SK-N-MC (cell line): ENCODE measurements around the gene SPATC1L.

Experiments
- DNase-seq: peaks from one replicate; pipeline ENCODE4 v3.0.0-alpha.2; 2011; ENCODE audit warnings: low read depth, low spot score
- H3K27ac ChIP-seq: fragments of 200-600 bp; sonication (generic); 2 replicates; pipeline ENCODE4 v1.5.1; 2016; ENCODE audit warnings: mixed run types
- H3K36me3 ChIP-seq: fragments of 200-600 bp; sonication (generic); 2 replicates; pipeline ENCODE4 v1.6.1; 2017; ENCODE audit warnings: antibody characterized with exemption, low read length, mixed read lengths; ENCODE audit not compliant: insufficient read depth
- H3K4me3 ChIP-seq: fragments of 200-600 bp; sonication (generic); 2 replicates; pipeline ENCODE4 v1.5.1; 2016
- H3K9ac ChIP-seq: fragments of 200-600 bp; sonication (generic); 2 replicates; pipeline ENCODE4 v1.8.0; 2017; ENCODE audit warnings: mixed run types, mixed read lengths; ENCODE audit not compliant: insufficient read length
- H3K9me3 ChIP-seq: fragments of 200-600 bp; sonication (generic); 2 replicates; pipeline ENCODE4 v1.6.1; 2017; ENCODE audit warnings: low read depth, mild to moderate bottlenecking, antibody characterized with exemption, low read length, moderate library complexity, mixed read lengths
- EZH2 ChIP-seq: fragments of 200-600 bp; sonication (generic); IDR thresholded peaks from one replicate; pipeline ENCODE4 v1.6.1; 2017; ENCODE audit warnings: antibody characterized with exemption
- FOXP2 ChIP-seq: optimal IDR thresholded peaks from 2 replicates; pipeline ENCODE3; 2011; ENCODE audit warnings: mild to moderate bottlenecking, moderate library complexity; ENCODE audit not compliant: insufficient read depth; ENCODE audit errors: extremely low read length, control extremely low read depth
- POLR2AphosphoS5 ChIP-seq: IDR thresholded peaks from 2 replicates; pipeline ENCODE4 v1.6.1; 2012; ENCODE audit warnings: mild to moderate bottlenecking, low read depth, low read length, borderline replicate concordance

Gene SPATC1L

DNA sequence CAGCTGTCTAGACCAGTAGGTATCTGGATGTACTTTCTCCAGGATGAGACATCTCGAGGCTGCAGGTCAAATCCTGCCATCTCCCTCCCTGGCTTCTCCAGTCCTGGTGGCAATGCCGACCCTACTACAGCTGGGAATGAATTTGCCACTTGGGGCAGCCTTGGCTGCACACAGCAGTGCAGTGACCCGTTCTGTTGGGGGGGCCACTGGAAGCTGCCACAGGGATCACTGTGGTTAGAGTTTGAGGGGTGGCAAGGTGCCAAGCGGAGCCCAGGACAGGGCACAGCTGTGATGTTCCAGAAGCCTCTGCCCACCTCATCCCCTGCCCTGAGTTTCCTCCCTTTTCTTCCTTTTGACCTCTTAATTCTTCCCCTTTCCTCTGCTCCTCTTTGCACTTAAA, 69.3 kb downstream of the SPATC1L start:
- no peaks in the 10 kb centered on the region for H3K9me3 ChIP-seq
- H3K27ac ChIP-seq = no peak overlapping the region
- peaks cover 17% of the 10 kb centered on the region; the same call in 1 of the 2 replicates for H3K36me3 ChIP-seq
- DNase-seq = no peak
- H3K4me3 ChIP-seq = no peak overlapping the region
- TF ChIP-seq EZH2 (no peak), POLR2AphosphoS5 (no peak), FOXP2 (no peak)
- no peak overlapping the region for H3K9ac ChIP-seq

DNA sequence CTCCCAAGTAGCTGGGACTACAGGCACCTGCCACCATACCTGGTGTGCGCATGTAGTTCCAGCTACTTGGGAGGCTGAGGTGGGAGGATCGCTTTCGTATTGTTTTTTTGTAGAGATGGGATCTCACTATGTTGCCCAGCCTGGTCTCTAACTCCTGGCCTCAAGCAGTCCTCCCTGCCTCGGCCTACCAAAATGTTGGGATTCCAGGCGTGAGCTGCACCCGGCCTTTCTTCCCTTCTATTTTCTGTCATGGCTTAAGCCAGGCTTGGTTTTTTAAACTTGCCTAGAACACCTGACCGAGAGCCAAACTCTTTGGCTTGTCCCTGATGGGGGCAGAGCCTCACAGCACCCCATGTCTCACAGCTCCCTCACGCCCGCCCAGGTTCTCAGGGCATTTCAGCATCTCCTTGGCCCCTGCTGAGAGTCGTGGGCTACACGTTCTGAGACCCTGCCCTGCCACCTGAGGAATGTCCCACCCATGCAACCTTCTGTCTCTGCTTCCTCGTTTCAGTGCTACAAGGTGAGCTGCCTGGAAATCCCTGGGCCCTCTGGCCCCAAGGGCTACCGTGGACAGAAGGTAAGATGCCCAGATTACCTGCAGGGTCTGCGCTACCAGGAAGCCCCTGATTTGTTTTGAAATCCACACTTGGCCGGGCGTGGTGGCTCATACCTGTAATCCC, 70.6 kb downstream of the SPATC1L start:
- DNase-seq = no peak
- no peak overlapping the region for H3K4me3 ChIP-seq
- H3K9me3 ChIP-seq = no peaks in the 10 kb centered on the region
- no peak overlapping the region for H3K9ac ChIP-seq
- no peak overlapping the region for H3K27ac ChIP-seq
- TF ChIP-seq EZH2 (no peak), POLR2AphosphoS5 (no peak), FOXP2 (no peak)
- peaks cover 17% of the 10 kb centered on the region; the same call in 1 of the 2 replicates for H3K36me3 ChIP-seq

DNA sequence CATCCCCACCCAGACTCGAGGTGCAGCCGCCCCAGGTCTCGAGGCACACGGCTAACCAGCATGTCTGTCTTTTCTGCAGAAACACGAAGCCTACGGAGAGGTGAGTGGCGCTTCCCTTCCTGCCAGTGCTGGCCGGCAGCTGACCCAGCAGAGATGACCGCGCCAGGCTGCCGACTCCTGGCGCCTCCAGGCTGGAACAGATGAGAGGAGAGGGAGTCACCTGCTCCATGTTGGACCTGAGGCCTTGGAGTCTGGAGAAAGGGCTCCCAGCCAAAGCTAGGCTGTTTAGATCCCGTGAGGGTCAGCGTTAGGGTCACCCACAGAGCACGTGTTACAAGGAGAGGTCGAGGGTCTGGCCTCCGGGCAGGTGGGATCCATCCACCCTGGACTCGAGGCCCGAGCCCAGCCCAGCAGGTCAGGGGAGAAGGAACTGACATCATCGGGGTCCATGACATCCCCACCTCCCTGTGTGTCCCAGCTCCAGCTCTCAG, 71.5 kb downstream of the SPATC1L start:
- TF ChIP-seq EZH2 (no peak), FOXP2 (no peak), POLR2AphosphoS5 (no peak)
- Histone ChIP-seq H3K4me3 (no peak overlapping the region), H3K36me3 (peaks cover 17% of the 10 kb centered on the region; the same call in 1 of the 2 replicates), H3K9me3 (no peaks in the 10 kb centered on the region), H3K9ac (no peak overlapping the region), H3K27ac (no peak overlapping the region)
- DNase-seq = no peak

DNA sequence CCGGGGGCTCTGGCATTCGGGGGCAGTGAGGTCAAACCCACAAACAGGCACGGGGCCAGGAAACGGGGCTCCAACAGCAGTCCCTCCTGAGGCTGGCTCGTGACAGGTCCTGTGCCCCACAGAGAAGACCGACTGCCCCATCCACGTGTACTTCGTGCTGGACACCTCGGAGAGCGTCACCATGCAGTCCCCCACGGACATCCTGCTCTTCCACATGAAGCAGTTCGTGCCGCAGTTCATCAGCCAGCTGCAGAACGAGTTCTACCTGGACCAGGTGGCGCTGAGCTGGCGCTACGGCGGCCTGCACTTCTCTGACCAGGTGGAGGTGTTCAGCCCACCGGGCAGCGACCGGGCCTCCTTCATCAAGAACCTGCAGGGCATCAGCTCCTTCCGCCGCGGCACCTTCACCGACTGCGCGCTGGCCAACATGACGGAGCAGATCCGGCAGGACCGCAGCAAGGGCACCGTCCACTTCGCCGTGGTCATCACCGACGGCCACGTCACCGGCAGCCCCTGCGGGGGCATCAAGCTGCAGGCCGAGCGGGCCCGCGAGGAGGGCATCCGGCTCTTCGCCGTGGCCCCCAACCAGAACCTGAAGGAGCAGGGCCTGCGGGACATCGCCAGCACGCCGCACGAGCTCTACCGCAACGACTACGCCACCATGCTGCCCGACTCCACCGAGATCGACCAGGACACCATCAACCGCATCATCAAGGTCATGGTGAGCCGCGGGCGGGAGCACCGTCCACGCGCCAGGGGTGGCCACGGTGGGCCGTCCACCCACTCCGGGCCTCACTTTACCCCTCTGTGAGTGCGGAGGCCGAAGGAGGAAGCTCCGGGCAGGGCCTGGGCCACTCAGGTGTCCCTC, 72.2 kb downstream of the SPATC1L start:
- DNase-seq = no peak
- H3K9me3 ChIP-seq = no peaks in the 10 kb centered on the region
- no peak overlapping the region for H3K27ac ChIP-seq
- TF ChIP-seq POLR2AphosphoS5 (no peak), FOXP2 (no peak), EZH2 (no peak)
- peaks cover 17% of the 10 kb centered on the region; the same call in 1 of the 2 replicates for H3K36me3 ChIP-seq
- no peak overlapping the region for H3K9ac ChIP-seq
- no peak overlapping the region for H3K4me3 ChIP-seq

DNA sequence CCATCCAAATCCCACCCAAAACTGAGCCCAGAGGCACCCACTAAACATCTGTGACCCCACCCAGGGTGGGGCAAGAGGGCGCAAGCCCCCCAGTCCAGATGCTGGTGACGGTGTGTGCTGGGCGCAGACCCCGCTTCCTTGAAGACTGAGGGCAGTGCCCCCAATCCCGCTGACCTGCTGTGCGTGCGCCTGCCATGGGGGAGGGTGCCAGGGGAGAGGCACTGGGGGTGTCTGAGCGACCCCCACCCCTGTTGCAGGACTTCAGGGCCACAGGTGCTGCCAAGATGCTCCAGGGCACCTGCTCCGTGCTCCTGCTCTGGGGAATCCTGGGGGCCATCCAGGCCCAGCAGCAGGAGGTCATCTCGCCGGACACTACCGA, 73.1 kb downstream of the SPATC1L start:
- Histone ChIP-seq H3K27ac (no peak overlapping the region), H3K9ac (no peak overlapping the region), H3K36me3 (peaks cover 17% of the 10 kb centered on the region; the same call in 1 of the 2 replicates), H3K4me3 (no peak overlapping the region), H3K9me3 (no peaks in the 10 kb centered on the region)
- TF ChIP-seq EZH2 (no peak), FOXP2 (no peak), POLR2AphosphoS5 (no peak)
- DNase-seq = no peak
